Ishikawa (cell line): ENCODE results near the gene IKZF4.

Source experiments
- NFIC ChIP-seq: IDR thresholded peaks from 2 replicates; pipeline ENCODE4 v1.6.1; 2012
- RAD21 ChIP-seq: IDR thresholded peaks from 2 replicates; pipeline ENCODE4 v1.6.1; 2012; ENCODE audit warnings: low read depth
- TEAD4 ChIP-seq: IDR thresholded peaks from 2 replicates; pipeline ENCODE4 v1.6.1; 2012
- TF ChIP-seq, protein P1 (sequence below): IDR thresholded peaks from 2 replicates; pipeline ENCODE4 v1.6.1; 2012; ENCODE audit warnings: low read depth, mild to moderate bottlenecking

DNA sequence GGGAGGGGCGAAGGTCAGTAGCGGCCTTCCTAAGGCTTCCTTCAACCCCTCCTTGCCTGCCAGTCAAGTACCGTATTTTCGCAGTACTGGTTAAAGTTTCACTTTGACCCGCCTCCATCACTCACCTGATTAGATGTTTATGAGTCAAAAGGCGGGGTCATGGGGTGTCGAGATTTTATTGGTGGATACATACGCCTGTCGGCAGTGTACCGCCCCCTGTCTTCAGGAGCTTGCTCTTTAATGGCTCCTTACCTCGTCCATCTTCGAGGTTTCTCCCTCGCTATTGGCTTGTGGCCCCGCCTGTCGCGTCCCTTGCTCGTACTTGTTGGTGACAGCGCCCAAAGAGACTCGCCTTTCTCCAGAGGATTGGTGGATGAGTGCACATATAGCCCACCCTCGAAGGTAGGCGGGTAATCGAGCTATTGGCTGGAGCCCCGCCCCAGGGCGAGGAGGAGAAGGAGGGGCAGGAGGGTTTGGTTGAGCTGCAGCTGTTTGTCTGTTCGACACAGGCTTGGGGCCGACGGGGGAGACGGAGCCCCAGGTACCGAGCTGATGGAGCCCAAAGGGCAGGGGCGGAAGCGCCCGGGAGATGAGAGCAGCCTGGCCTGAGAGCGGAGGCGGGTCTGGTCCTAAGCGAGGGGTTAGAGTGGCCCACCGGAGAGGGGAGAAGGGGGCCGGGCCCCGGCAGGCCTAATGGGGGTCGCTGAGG is 47.1 kb upstream of the IKZF4 start, which contains the start of gene RAB5B:
- TF ChIP-seq, protein P1, sequence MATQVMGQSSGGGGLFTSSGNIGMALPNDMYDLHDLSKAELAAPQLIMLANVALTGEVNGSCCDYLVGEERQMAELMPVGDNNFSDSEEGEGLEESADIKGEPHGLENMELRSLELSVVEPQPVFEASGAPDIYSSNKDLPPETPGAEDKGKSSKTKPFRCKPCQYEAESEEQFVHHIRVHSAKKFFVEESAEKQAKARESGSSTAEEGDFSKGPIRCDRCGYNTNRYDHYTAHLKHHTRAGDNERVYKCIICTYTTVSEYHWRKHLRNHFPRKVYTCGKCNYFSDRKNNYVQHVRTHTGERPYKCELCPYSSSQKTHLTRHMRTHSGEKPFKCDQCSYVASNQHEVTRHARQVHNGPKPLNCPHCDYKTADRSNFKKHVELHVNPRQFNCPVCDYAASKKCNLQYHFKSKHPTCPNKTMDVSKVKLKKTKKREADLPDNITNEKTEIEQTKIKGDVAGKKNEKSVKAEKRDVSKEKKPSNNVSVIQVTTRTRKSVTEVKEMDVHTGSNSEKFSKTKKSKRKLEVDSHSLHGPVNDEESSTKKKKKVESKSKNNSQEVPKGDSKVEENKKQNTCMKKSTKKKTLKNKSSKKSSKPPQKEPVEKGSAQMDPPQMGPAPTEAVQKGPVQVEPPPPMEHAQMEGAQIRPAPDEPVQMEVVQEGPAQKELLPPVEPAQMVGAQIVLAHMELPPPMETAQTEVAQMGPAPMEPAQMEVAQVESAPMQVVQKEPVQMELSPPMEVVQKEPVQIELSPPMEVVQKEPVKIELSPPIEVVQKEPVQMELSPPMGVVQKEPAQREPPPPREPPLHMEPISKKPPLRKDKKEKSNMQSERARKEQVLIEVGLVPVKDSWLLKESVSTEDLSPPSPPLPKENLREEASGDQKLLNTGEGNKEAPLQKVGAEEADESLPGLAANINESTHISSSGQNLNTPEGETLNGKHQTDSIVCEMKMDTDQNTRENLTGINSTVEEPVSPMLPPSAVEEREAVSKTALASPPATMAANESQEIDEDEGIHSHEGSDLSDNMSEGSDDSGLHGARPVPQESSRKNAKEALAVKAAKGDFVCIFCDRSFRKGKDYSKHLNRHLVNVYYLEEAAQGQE: no peak
- TF ChIP-seq NFIC (no peak; the same call in 1 of the 2 replicates), TEAD4 (no peak), RAD21 (no peak)
